NOMO-1 treated with DMSO at 0.1 percent for 48 hours (cell line): ENCODE measurements around the gene ERH.

Experiments used
- DNase-seq: peaks from one replicate; lab custom pipeline; 2025; ENCODE audit not compliant: unreplicated experiment; lab: John Stamatoyannopoulos, UW

ERH gene

DNA sequence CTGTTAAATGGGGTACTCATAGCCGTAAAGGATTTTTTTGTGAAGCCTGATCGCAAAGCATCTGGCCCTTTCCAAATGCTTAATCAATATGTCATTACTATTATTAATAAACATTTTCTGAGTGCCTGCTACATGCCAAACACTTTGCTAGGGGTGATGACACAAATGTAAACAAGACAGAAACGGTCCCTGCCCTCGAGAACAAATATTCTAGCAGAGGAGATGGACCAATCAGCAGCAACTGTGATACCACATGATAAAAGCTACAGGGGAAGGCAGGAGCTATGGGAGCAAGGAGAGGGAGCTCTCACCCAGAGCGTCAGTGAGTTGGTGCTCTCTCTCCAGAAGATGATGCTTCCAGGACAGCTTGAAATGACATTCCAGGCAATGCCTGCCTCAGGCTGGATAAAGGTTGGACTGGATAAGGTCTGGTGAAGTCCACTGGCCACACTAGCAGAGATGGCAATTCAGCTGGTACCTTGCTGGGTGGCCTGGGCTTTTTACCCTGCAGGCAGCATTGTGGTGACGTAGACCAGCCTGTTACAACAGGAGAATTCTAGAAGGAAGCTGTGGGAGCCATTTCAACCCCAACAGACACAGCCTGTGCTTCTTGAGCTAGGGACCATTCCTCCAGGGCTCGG is 41.1 kb downstream of the ERH start:
- DNase-seq = no peak

DNA sequence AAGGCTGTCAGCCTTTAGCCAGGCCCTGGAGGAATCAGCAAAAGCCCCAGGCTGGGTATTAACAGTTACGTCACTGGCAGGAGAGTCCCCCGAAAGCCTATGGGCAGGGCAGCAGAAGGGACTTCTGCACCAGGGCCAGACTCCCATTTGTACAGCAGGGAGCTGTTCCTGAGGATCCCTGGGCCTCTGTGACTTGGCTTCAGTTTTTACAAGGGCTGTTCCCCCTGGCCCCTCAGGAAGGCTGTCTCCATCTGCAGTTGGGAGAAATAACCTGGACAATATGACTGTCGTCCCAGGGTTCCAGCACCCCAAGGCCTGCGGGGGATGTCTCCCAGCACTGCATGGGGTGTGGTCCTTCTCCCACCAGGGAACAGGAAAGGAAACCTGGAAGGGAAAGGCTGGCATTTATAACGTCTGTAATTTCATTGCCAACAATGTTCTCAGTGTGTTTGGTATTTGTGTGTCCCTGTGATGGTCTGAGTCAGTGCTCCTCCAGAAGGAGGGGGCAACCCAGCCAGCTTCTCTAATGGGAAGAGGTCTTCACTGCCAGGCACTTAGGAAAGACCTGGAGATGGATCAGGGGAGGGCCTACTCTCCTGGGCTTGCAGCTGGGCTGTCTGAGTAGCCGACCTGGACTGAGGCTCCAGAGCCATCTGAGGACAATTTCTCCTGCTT is 42.4 kb downstream of the ERH start:
- DNase-seq = no peak

DNA sequence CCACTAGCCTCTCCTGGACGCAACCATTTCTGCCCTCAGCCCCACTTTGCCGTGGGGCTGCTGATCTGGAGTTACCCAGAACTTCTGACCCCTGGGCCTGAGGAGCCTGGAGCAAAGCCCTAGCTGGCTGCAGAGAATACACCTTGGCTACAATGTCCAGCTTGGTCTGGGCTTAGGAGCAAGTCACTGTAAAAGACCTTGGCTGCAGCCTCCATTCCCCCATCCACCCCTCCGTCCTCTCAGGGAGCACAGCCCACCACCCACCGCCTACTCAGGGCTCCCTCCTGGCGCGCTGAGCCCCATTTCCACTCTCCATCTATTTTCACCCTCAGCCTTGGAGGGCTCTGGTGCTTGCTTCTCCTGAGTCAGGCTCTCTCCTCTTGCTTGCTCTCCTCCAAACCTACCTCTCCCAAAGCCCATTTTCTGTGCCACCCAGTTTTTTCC is 42.9 kb downstream of the ERH start:
- DNase-seq = no peak

DNA sequence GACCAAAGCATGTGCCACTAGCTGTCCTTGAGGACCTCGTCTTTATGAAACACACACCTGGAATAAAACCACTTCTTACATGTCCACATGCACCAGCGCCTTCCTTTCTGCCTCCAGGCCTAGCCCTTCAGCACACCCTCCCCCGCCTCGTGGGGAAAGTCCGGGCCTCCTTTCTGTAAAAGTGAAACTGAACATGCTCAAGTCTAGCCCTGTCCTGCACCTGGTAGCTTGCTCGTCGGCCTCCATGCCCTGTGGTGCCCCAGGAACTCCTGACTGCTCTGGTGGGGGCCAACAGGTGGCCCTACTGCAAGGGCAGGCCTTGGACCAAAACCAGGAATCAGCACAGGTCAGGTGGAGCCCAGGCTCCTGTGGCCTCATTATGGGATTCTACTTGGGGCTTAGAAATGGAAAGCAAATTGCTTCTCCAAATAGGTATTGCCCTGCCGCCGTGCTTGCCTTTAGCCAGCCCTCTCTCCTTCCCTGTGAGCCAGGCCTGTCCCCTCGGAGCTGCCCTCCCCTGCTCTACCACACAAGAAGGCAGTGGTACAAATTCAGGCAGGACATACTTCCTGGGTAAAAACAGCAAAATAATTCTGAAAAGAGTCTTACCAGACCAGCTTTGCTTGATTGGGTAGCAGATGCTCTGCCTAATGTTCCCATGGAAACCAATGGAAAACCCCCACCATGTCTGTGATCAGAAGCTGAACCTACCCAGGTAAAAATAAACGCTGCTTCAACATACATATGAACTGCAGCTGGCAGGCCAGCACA is 43.5 kb downstream of the ERH start:
- DNase-seq = no peak

DNA sequence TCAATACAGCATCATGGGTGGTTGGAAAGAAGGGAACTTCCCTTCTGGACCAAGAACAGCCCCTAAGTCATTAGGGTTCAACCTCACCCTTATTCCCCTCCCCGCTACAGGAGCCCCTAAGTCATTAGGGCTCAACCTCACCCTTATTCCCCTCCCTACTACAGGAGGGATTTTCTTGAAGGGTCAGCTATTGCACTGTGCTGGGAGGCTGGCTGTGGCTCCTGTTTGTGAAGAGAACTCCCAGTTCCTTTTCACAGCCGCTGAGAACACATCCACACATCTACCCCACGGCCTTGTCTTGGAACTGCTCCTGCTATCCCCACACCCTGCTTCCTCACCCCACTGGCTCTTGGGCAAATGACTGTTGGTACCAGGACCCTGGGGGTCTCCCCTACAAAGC is 44.9 kb downstream of the ERH start:
- no peak for DNase-seq

DNA sequence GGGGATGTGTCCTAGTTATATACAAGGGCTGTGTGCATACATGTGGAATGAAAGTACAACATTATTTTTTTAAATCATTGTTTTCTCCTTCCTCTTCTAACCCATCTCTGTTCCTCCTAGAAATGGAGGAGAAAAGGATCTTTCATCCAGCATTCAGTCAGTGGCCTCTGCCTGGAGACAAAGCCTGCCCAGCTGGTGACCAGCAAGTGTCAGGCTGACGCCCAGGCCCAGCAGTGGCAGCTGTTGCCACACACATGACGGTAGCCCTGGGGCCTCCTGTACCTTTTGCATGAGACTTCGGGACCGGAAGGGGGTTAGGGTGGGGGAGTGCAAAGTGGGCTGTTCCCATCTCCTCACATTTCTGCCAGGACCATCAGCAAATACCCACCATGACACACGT is 46.2 kb downstream of the ERH start:
- no peak for DNase-seq

DNA sequence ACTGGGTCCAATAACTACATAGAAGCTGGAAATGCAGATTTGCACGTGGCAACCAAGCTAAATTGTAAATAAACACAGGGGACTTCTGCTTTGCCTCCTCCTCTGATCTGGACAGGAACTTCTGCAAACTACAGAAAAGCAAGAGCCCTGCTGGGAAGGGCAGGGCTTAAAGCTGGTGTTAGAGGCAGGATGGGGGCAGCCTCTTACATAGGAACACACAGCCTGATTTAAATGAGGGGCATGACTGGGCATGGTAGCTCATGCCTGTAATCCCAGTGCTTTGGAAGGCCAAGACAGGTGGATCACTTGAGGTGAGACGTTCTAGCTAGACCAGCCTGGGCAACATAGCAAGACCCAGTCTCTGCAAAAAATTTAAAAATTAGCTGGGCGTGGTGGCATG is 46.7 kb downstream of the ERH start:
- peak; percentile 68 for DNase-seq

DNA sequence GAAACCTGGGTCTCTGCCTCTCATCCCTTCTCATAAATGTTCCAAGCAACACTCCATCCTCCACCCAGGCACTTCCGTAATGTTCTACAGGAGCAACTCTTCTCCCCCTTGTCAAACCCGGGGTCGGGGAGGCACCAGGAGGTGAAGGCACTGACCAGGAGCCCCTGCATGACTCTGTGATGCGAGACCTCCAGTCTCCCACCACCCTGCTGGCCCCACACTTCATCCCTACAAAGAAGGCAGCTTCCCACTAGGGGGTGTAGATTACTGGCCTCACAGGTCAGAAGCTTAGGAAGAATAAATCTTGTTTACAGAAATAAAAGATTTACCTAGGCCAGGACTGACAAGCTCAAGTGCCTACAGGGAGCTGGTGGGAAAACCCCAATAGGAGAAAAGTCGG is 47.2 kb downstream of the ERH start:
- DNase-seq = no peak

DNA sequence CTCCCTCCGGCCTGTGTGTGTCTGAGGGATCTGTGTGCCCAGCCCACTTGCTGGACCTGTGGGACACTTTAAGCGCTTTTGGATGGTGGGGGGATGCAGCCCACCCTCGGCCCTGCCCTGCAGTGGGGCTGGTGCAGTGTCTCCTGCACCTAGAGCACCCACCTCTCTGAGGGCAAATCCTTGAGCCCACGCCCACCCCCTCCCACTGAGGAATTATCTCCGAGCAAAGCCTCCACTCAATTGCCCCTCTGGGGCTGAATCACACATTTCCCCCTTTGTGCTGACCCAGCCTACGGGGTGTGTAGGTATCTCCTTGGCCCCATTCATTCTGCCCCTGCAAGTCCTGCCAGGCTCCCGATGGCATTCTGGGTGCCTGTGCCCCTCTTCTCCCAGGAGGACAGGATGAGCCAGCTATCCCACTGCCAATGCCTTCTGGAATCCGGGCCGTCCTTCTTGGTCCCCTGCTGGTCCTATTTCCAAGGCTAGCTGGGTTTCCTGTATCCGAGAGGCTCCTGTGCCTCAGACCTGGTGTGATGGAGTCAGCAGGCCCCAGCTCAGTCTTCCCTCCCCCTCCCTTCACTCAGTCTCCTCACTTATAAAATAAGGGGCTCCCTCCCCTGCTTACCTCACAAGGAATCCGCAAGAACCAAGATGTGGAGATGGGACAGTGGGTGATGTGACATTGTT is 48.9 kb downstream of the ERH start:
- no peak for DNase-seq

DNA sequence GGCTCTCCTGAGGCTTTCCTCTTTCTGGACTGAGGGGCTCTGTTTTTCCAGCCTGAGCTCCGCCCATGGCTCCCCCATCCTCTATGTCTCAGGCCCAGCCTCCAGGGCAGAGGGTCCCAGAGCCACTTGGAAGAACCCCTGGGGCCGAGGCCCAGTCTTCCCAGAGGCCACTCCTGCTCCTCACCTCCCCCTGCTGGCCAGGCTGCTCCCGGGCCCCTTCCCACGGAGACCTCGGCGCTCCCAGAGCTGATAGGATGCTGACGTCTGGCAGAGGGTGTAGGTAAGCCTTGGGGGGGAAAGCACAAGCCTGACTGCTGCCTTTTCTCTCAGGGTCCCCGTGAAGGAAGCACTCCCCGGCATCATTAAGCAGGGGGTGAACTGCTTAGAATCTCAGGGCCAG is 51.4 kb downstream of the ERH start:
- DNase-seq = no peak

DNA sequence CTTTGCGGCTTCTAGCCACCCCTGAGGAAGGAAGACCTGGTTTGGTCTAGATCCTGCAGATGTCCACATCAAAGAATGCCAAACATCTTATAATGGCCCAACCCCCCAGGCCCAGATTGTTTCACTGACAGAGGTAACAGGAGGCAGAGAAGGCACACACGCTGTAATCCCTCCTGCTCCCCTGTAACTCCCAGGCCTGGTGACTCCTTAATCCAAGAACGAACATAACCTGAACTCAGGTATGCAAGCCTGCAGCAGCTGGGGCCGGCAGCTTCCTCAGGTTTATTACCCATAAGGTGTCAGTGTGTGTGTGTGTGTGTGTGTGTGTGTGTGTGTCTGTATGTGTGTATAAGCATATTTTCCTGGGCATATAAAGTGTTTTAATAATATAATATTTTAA is 52.7 kb downstream of the ERH start:
- no peak for DNase-seq

DNA sequence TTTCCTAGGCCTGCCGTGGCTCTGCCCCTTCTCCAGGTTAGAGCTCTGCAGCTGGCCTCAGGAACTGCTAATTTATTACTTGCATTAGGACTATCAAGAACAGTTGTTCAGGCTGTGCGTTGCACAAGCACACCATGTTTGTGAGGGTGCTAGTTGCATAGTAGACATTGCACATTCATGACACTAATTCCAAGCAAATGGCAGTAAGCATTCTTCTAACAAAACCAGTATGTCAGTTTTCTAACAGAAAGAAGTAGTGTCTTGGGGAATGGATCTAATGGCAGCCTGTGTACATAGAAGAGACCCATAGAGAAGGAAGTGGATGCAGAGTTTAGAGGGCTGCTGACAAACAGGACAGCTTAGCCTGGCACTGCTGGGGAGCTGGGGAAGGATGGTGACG is 53.9 kb downstream of the ERH start:
- no peak for DNase-seq

DNA sequence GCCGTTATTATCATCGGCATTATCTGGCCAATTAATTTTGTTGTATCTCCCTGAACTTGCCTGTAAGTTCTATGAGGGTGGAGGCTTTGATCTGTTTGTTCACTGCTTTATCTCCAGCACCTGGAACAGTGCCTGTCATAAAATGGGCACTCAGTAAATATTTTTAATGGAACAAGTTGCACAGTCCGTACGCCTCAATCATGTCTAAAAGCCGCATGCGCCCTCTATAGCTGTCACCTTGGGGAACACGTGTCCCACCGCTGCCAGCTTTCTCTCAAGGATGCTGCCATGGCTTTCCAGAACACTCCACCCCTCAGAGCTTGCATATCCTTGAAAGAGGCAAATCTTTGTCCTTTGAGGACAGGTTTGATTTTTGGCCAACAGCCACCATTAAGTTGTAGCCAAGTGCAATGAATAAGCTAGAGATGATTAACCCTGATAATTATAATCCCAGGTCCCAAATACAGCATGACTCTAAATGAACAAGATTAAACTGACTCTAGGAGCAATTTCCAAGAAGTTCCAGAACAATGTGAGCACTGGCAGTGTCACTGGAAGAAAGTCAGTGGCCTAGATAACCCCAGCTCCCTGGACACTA is 55.1 kb downstream of the ERH start:
- DNase-seq = no peak

DNA sequence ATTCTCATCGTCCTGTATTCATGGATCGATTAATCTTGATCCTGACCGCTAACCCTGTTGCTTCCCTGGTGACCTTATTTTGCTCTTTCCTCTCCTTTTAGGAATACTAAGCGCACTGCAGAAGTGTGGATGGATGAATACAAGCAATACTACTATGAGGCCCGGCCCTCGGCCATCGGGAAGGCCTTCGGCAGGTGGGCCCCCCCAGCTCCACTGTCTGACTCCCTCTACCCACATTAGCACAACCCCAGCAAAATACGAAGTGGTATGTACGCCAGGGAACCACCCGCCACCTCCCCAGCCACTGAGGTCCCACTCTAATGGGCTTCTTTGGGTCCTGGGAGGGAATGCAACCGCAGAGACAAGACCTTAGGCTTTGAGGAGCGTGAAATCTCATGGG is 58.7 kb downstream of the ERH start:
- DNase-seq = no peak

DNA sequence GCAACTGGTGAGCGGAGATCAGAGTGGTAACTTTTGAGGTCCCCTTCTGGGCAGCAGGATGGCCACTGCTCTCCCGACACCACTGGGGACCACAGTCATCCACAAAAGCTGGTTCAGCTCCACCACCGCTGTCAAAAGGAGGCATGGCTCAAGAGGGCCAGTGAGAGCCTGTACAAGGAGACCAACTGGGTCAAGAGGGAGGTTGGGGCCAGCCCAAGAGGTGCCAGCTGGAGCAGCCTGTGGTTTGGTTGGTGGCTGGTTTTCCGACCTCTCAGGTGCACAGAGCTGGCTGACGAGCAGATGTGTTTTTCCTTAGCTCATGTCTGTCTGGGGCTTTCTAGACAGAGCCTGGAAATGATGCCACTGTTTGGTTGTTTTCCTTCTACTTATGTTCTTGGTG is 60.1 kb downstream of the ERH start:
- no peak for DNase-seq

DNA sequence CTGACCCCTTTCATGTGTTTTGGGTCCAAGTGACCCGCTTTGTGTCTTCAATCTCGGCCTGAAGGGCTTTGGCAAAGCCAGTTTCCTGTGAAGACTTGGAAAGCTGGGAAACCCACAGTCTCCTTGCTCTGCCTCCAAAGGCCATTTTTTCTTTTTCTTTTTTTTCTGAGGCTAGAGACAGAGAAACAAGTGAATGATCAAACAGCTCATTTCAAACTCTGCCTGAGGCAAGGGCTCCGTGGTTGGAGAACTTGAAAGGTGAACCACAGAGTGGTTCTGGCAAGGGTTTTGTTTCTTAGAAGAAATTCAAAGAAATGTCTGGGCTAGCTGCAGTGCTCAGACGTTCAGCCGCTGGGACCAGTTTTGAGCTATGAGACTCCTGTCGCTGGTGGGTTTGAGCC is 62.7 kb downstream of the ERH start:
- no peak for DNase-seq

DNA sequence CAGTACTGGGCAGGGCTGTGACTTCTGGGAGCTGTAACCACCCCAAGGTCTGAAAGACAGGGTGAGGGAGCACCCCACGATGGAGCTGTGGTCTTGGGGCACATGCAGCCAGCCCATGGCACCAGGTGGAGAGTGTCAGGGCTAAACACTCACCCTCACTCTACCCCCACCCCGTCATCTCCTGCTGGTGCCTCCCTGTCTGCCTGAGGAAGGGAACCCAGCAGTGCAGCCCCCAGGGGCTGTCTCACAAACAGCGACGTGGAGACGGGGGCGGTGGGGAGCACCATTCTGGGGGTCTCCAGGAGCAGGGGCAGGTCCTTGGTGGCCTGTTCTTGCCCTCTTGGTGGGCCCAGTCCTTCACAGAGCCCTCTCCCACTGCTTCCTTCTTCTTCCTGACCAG is 63.5 kb downstream of the ERH start:
- DNase-seq = no peak

DNA sequence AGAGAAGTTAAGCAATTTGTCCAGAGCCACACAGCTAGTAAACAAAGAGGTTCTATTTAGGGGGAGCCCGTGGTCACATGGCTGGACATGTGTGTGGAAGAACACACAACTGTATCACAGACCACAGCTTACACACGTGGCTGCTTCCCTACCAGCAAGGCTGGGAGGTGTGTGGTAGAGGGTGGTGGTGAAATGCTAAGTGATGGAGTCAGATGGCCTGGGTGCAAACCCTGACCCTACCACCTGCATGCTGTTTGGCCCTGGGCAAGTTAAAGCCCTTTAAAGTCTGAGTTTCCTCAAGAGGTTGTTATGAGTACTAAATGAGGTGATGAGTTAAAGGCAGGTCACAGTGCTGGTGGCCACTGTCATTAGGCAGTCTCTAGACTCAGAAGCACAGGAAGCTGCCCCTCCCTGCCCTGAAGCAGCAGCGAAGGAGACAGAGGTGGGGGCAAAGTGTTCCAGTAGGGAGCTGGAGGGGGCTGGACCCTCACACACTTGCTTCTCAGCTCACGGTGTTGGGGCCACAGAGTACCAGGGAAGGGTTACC is 64.2 kb downstream of the ERH start:
- no peak for DNase-seq

DNA sequence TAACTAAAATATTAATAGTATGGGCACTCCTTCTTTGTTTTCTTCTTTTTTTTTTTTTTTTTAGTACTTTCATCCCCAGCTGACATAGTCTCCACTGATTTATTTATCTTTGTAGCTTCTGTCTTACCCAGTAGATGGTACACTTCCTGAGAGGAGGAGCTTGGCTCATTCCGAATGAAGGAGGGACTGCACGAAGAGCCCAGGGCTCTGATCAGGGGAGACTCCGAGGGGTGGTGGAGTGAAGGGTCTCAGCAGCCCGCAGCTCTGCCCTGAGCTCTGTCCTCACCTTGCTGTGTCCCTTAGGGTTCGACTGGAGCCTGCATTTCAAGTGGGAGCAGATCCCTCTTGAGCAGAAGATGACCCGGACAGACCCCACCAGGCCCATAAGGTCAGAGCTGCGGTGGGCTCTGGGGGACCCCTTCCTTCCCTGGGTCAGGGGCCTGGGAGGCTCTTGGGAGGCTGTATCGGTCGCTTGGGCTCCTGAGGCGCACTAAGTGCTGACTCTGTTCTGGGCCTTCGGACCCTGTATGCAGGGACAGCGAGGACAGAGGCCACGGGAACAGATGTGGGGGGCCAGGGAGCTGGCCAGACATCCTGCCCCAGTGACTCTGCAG is 65.2 kb downstream of the ERH start:
- no peak for DNase-seq

DNA sequence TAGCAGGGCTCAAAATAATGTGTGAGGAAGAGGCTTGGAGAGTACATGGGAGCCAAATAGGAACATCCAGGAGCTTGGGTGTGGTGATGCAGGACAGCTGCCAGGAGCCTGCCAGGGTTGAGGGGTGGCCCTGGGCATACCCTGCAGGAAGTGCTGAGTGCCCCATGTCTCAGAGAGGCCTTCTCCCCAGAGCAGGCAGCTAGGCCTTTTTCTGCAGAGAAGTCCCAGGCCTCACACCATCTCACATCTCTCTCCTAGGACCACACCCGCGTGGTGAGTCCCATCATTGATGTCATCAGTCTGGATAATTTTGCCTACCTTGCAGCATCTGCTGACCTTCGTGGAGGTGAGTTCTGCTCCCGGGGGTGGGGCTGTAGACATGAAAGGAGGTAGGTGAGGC is 66.9 kb downstream of the ERH start:
- DNase-seq = no peak
